B cell (primary cell): Measurements from ENCODE around the gene KIRREL3.

Experiments
- CTCF ChIP-seq: fragments of 200-600 bp; IDR thresholded peaks from one replicate; pipeline ENCODE4 v1.8.0; 2022; ENCODE audit warnings: antibody characterized with exemption, mild to moderate bottlenecking
- EZH2 ChIP-seq: IDR thresholded peaks from 2 replicates; pipeline ENCODE4 v1.6.1; 2012; ENCODE audit warnings: borderline replicate concordance, low read depth, mild to moderate bottlenecking, moderate library complexity, low read length; ENCODE audit not compliant: insufficient read depth, poor library complexity, severe bottlenecking

- TF ChIP-seq CTCF, result no peak
- TF ChIP-seq EZH2, result no peak
Observed at GRCh38 chr11:126646701-126647557, 353.6 kb downstream of the KIRREL3 start.
